Suprapubic skin (tissue), 4 donors: ENCODE results near the gene CEP131.

Experiments
- CTCF ChIP-seq, 2 donors: fragments of 200-600 bp in 1 of 2; fragments of 450-650 bp in 1 of 2; sonication (generic) in 1 of 2; IDR thresholded peaks; one replicate each; pipeline ENCODE4 v1.5.1; 2016 to 2019; ENCODE audit warnings: antibody characterized with exemption in 2 of 2, mild to moderate bottlenecking in 1 of 2, moderate library complexity in 1 of 2
- EP300 ChIP-seq: sonication (generic); formaldehyde crosslinking; IDR thresholded peaks from one replicate; pipeline ENCODE4 v1.6.1; 2017; ENCODE audit warnings: antibody characterized with exemption
- POLR2AphosphoS5 ChIP-seq, 3 donors: sonication (generic); formaldehyde crosslinking; IDR thresholded peaks; one replicate each; pipeline ENCODE4 v1.6.1; 2017; ENCODE audit warnings: antibody characterized with exemption in 3 of 3

DNA sequence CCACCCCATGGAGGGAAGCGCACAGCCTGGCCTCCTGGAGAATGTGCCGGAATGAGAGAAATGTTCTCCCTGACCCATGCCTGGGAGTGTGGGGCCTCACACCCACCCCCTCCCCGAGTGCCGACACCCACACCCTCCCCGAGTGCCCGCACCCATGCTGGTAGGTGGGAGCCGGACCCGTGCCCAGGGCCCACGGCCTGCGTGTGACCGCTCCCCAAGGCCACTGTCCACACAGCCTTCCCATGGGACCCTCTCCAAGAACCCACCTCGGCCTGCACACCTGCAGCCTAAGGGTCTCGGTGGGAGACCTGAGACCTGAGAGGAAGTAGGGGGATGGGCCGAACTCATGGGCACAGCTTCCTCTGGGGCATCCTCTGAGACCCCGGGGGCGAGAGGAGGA is 60.8 kb downstream of the CEP131 start:
- no peak for TF ChIP-seq POLR2AphosphoS5 (IDR thresholded peaks at IDR 0.05)
- TF ChIP-seq EP300, result no peak
- no peak for TF ChIP-seq CTCF (IDR thresholded peaks at IDR 0.05)
